Stimulated activated CD4-positive, alpha-beta T cell treated with anti-CD3 and anti-CD28 coated beads, Interleukin-2, amount 100 ng/mL, for 24 hours (primary cell): ENCODE data around the gene PIGBOS1.
A peak's percentile ranks its signal among the peaks of the same experiment; 100 is the strongest.
"Not testable (repeated sequence)": the region's sequence is repeated elsewhere in the genome, so short reads cannot be mapped to it uniquely, and the experiment has no call there.

Source experiments
- DNase-seq, 2 donors: peaks; one replicate each; pipeline ENCODE4 v3.0.0-alpha.2; 2020

PIGBOS1 gene

DNA sequence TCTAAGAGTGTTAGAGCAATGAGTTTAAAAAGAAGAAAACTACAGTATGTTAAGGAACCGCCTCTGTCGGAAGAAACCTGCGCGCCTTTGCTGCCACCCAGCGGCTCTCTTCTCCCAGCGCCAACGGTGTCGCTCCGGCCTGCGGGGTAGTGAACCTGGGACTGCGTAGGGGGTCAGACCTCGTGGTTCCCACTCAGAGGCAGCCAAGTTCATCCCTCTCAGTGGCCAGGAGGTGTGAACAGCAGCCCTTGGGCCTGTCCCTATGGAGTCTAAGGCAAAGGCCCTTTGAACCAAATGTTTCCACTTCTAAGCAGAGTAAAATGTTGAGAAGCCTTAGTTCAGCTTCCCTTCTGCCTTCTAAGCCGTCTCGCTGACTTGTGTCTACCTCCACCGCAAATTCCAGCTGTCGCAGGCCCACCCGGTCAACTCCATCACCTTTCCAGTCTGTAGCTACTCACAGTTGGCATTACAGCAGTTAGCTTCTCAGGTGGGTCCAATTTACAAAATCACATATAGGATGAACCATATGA, 28.3 kb downstream of the PIGBOS1 start:
- DNase-seq, result peak; percentile 87 to 88

DNA sequence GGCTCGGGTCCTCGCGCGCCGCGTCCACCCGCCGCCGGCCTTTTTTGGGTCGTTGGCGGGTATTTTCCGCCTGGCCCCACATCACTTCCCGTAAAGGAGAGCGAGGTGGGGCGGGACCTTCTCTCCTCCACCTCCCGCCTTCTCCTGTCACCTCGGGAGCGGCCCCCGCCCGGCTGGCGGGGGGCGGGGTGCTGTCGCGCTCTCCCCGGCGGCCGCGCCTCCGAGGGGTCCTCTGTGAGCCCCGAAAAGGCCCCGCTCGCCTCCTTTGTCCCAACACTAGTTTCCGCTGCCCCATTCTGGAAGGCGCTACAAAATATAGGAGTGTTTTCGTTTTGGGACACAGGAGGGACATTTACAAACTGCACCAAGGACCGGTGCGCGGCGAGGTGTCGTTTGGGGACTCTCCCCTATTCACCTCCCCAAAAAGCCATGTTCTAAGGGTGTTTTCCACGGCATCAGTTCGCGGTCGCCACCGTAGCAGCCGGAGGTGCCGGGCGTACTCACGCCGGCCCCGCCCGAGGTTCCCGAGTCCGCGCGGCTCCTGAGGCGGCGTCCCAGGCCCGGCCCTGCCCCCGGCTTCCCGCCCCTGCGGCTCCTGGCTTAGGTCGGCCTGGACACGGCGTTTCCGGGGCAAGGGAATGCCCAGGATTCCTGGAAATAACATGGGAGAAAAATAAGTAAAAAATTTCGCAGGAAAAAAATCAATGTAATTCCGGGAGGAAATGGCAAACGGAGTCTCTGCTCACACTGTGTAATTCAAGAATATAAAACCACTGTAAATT, 29.0 kb downstream of the PIGBOS1 start, which contains the start of gene RAB27A:
Gene RAB27A (minus strand): TSS at position 68 of the 782 bp plus-strand sequence. CDS start 54,879 bp downstream, outside the sequence.
- peak; percentile 82 to 85 for DNase-seq

DNA sequence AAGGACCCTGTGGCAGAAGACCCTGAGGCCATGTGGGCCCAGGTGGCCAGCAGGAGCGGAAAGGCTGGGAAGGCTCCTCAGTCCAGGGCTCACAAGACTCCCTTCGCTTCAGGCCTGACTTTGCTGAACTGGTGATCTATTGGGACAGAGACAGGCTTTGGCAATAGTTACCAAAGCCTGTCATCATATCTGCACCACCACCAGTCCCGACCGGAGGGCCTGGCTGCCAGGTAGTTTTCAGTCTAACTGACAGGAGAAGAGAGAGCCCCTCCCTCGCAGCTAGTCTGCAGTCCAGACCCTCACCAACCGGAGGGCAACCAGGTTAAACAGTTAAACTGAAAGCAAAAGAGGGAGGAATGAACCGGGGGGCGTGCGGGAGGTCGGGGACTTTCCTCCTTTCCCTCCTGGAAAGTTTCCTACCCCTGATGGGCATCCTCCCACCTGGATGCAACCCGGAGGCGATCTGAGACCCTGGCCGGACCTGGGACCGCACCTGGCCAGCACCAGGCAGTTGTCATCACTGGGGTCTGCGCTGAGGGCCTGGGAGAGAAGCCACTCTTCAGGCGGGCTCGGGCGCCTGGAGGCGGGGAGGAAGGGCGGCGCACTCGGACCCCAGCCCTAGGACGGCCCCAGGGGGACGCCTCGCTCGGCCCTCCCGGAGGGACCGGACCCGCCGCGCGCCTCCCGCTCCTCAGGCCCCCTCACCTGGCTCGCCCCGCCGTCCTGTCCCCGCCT, 29.7 kb downstream of the PIGBOS1 start:
- peak; percentile 44 to 53 for DNase-seq

DNA sequence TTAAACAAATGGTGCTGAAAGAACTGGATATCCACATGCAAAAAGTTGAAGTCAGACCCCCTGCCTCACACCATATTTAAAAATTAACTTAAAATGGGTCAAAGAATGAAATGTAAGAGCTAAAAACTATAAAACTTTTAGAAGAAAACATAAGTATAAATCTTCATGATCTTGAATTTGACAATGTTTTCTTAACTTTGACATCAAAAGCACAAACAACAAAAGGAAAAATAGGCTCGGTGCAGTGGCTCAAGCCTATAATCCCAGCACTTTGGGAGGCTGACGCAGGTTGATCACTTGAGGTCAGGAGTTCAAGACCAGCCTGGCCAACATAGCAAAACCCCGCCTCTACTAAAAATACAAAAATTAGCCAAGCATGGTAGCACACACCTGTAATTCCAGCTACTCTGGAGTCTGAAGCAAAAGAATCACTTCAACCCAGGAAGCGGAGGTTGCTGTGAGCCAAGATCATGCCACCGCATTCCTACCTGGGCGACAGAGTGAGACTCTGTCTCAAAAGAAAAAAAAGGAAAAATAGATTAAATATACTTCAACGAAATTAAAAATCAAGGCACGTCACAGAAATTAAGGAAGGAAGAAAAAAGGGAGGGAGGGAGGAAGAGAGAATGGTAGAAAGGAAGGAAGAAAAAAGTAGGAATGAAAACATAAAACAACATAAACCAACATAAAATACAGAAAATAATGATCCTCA, 30.8 kb downstream of the PIGBOS1 start:
- no peak for DNase-seq

DNA sequence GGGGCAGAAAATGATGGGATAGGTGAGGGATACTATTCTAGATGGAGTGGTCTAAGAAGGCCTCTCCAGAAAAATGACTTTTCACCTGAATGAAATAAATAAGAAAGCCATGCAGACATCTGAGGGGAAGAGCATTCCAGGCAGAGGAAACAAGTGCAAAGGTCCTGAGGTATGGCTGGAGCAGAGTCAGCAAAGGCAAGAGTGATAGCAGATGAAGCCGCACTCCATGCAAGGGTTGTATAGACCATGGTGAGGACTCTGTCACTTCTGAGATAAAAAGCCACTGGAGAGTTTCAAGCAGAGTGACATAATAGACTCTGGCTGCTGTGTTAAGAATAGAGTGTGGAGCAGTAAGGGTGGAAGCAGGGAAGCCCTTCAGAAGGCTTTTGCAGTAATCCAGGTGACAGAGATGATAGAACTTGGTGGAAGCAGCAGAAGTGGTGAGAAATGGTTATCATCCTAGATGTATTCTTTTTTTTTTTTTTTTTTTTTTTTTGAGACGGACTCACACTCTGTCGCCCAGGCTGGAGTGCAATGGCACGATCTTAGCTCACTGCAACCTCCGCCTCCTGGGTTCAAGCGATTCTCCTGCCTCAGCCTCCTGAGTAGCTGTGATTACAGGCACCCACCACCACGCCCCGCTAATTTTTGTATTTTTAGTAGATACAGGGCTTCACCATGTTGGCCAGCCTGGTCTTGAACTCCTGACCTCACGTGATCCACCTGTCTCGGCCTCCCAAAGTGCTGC, 32.3 kb downstream of the PIGBOS1 start:
- not testable (repeated sequence) for DNase-seq

DNA sequence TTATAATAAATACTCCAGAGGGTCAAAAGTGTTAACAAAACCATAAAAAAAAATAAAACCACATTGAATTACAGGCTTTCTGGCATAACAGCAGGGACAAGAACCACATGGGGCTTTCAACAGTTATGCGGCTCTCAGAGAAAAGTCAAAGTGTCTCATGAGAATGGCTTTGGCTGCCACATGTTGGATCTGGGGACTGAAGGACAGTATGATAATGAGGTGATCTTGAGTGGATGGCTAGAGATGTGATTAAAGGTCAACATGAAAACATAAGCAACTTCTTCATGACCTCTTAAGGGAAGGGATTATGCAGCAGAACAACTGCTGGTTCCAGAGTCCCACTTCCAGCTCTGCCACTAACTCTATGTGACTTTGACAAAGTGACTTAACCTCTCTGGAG, 34.5 kb downstream of the PIGBOS1 start:
- DNase-seq, result no peak

DNA sequence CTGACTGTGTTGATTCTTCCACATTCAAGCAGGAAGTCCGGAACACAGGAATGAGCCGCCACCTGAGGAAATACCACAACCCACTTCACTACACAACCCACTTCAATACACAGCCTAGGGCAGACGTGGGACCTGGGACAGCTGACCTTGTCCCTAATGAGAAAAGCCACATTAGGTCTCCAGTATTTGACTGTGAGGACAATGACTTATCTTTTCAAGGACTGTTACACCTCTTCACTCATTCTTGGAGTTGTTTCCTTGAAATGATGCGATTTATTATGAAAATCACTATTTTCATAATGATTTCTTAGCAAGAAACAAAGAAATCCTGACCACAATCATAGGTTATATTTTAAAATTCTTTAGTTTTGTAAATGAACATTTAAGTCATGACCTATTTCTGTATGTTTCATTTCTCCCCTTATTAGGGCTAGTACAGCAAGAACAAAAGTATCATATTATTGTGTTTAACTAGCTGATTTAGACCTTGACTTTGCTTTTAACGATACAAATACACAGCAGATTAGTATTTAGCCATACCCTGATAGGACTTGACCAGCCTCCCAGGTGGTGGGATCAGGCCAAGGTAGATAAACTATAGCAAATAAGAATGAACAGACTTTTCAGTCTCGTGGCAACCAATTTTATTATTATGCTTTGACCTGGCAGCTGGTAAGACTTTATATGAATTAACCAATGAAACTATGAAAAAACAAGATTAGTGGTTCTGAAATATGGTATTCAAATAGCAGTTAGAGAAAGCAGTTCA, 35.4 kb downstream of the PIGBOS1 start:
- DNase-seq, result no peak

DNA sequence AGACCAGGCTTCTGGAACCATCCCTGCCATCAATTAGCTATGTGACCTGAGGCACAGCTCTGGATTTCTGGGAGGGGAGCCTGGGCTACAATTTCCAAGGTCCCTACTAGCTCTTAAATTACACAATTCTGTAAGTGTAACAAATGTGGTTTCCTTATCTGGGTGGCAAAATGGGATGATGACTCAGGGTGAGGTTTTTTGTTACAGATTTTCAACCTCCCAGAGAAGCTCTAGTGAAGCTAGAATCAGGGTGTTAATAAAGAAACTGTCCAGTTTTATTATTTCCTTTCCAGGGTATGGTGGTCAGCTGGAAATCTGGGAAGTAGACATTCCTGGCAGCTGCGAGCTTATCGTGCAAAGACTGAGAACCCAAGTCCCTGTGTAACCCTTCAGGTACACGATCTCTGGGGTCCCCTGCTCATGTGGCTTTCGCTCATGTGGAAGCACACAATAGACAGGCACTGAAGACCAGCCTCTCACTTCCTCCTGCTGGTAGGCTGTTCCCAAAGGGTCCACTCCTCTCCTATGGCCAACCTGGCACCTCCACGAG, 36.6 kb downstream of the PIGBOS1 start:
- no peak for DNase-seq

DNA sequence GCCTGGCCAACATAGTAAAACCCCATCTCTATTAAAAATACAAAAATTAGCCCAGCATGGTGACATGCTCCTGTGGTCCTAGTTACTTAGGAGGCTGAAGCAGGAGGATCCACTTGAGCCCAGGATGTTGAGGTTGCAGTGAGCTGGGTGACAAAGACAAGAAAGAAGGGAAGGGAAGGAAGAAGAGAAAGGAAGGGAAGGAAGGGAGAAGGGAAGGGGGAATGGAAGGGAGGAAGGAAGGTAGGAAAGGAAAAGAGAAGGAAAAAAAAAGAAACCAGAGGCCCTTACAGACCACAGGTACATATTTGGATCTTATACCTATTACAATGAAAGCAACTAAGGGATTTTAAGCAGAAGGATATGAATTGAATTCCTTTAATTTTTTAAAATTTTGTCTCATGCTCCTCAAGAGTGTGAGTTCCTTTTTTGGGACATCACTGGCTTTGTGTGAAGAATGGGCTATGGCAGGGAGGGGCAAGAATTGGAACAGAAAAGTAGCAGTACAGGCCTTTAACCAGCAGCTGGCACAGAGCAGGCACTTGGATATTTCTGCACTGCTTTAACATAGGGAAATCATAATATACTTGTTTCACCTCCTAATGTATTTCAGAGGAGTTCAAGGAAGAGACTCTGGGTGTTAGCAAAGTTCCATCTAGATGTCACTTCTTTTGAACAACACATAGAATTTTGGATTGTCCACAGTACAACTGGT, 37.2 kb downstream of the PIGBOS1 start:
- no peak for DNase-seq

DNA sequence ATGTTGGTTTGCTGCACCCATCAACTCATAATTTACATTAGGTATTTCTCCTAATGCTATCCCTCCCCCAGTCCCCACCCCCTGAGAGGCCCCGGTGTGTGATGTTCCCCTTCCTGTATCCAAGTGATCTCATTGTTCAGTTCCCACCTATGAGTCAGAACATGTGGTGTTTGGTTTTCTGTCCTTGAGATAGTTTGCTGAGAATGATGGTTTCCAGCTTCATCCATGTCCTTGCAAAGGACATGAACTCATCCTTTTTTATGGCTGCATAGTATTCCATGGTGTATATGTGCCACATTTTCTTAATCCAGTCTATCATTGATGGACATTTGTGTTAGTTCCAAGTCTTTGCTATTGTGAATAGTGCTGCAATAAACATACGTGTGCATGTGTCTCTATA, 38.3 kb downstream of the PIGBOS1 start:
- DNase-seq, result peak in 1 of 2 donors; percentile 29

DNA sequence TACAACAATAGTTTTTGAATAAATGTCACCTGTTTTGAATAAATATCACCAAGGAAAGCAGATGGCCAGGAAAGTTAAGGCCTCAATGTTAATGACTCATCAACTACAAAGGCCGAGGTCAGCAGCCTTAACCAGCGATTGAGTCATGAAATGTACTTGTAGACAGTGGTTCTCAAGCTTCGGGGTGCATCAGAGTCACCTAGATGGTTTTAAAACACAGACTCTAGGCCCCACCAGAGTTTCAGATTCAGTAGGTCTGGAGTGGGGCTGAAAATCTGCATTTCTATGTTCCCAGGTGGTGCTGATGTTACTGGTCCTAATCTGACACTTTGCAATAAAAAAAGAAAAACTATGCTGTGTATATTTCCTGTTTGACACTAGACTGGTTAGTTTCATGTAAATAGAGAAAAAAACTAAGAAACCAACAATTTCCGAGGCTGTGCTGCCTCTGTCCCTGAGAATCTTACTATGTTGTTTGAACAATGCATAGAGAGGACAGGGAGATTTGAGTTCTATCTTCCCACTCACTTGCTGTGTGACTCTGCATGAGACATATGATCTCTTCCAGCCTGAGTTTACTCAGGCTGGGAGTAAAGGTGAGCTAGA, 39.1 kb downstream of the PIGBOS1 start:
- DNase-seq, result peak; percentile 39 to 65

DNA sequence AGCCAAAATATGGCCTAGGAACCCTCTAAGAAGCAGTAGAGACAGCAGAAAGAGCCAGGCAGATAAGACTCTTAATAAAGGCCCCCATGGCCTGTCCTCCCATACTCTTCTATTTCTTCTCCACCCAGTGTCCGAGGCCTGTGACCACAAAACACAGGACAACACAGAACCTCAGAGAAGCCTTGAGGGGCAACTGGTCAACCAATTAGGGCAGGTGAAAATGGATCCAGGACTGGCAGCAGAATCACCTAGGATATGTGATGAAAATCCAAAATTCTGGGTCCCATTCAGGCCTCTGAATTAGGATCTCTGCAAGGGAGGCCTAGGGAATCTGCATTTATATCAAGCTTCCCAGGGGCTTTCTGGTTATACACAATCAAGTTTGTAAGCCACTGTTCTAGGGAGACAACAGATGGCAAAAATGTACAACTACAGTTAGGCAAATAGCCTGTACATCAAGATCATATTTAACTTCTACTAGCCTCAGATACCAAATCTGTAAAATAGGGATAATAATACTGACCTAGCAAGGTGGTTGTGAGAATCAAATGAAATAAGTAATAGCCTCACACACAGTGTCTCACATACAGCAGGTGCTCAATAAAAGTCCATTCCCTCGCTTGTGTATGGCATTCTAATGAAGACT, 39.7 kb downstream of the PIGBOS1 start:
- no peak for DNase-seq

DNA sequence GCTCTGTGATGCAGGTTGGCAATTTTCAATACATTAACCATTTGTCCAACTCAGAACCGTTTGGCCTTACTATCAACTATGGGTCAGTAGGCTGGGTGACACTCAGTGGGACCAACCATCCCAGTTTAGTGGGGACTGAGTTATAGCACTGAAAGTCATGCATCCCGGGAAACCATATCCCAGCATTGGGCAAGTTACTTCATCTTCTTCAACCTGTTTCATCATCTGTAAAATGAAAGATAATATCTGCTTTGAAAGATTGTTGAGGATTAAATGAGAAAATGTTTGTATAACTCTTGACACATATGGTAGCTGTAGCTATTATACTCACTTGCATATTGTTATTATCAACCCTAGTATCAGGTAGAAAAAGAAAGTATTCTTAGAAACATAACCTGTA, 41.2 kb downstream of the PIGBOS1 start:
- DNase-seq, result no peak

DNA sequence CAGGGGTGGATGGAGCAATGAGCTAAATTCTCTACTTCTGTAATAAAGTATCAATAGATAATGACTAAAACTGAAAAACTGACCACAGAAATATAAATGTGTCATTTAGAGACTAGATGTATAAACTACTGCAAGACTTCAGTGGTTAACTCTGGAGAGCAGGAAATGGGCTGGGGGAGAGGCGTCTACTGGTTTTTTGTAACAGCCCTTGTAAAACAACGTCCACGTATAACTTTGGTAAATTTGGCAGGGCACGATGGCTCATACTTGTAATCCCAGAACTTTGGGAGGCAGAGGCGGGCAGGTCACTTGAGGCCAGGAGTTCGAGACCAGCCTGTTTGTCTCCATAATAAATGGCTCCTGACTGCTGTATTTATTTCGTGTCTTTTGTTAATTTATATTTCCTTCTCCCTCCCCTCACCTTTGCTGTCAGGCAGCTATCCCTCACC, 41.8 kb downstream of the PIGBOS1 start:
- DNase-seq, result peak; percentile 42 to 57

DNA sequence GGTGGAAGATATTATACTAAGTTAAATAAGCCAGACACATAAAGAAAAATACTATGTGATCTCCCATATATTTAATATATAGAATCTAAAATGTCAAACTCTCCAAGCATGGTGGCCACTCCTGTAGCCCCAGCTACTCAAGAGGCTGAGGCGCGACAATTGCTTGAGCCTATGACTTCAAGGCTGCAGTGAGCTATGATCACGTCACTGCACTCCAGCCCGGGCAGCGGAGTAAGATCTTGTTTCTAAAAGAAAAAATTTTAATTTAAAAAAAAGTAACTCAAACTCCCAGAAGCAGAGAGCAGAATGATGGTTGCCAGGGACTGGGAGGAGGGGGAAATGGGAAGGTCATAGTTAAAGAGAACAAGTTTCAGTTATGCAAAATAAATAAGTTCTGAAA, 42.6 kb downstream of the PIGBOS1 start:
- DNase-seq, result no peak

DNA sequence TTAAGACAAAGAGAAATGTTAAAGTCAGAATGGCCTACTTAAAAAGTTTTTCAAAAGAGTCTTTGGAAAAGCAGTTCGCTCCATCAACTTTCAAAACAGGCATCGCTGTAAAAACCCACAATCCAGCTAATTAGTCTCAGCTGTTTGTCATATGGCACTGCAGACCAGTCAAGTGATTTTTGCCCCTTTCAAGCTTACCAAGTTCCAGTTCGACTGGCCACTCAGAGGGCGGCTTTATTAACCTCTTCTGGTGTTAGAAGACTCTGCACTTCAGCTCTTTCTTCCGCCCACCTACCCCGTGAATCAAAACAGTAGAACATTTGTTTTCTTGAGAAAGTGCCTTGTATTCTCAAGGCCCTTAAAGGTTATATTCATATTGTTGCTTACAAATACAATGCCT, 48.6 kb downstream of the PIGBOS1 start:
- DNase-seq, result no peak

DNA sequence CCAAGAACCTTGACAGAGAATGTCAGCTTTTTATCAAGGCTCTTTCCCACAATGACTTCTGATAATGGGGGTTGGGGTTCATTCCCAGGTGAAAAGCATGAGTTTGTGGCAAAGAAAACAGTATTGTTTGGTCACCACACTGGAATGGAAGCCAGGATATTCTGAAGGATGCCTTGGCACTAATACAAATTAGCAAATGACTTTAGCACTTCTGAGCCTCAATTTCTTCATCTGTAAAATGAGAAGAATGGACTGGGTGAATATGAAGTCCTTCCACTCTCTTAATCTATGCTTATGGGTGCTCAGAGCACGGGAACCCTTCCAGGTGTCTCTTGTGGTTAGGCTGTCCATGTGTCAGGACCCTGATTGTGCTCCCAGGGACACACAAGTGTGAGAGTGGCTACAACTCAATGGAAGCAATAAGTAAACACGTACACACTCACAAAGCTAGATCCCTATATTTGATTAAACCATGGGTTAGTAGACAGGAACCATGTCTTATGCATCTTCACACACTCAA, 50.7 kb downstream of the PIGBOS1 start:
- no peak for DNase-seq

DNA sequence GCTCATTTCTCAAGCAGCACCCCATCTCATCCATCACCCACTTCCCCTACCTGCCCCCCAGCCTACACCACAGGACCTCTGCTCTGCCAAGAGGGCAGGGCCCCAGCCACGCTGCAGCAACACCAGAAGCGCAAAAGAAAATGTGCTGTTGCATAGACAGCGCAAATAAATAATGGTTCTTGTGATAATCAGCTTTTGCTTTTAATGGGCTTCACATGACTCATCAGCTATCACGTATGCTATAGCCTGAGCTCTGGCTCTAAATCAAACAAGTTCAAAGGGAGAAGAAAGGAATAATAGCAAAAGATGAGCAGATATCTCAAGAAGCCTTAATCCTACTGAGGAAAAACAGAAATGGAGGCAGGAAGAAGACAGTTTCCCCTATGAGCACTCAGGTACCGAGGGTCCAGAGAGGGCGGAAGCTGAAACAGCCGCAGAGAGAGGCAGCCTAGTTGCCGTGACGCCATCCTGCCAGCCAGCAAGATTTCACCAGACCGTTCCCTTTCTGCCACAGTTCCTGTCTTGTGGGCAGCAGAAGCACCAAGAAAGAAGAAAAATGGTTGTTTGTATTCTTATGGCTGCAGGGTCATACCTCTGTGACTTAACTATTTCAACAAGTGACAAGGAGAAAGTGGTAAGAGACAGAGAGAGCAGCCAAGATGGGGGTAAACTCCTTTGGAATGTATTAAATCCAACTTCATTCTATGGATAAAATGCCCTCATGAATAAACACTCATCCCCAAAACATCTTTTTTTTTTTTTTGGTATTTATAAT, 51.3 kb downstream of the PIGBOS1 start:
- peak; percentile 60 to 65 for DNase-seq
